ENCODE data around the gene COMMD4.
"Not testable (repeated sequence)": the region's sequence is repeated elsewhere in the genome, so short reads cannot be mapped to it uniquely, and the experiment has no call there.

The COMMD4 gene

DNA sequence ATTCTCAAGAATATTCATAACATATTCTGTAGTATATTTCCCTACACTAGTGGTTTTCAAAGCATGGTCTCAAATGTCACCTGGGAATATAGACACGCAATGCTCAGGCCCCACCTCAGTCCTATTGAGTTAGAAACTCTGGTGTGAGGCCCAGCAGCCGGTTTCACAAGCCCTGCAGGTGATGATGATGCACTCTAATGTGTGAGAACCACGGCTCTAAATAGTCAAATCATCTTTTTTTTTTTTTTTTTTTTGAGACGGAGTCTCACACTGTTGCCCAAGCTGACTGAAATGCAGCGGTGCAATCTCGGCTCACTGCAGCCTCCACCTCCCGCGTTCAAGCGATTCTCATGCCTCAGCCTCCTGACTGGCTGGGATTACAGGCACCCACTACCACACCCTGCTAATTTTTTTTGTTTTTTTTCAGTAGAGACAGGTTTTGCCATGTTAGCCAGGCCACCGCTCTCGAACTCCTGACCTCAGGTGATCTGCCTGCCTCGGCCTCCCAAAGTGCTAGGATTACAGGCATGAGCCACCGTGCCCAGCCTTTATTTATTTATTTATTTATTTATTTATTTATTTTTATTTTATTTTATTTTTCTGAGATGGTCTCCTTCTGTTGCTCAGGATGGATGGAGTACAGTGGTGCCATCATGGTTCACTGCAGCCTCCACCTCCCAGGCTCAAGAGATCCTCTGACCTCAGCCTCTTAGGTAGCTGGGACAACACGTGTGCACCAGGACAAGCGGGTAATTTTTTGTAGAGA lies 2.0 kb upstream of the COMMD4 start:
- not testable (repeated sequence) for DNase-seq

- no peak for DNase-seq
These were observed 554 bp upstream of the COMMD4 start for GRCh38 chr15:75335313-75335704.

- no peak for DNase-seq
These were observed 2.9 kb downstream of the COMMD4 start for GRCh38 chr15:75338661-75339240.

- DNase-seq: no peak
These were observed 3.8 kb downstream of the COMMD4 start for GRCh38 chr15:75339531-75340240.

DNA sequence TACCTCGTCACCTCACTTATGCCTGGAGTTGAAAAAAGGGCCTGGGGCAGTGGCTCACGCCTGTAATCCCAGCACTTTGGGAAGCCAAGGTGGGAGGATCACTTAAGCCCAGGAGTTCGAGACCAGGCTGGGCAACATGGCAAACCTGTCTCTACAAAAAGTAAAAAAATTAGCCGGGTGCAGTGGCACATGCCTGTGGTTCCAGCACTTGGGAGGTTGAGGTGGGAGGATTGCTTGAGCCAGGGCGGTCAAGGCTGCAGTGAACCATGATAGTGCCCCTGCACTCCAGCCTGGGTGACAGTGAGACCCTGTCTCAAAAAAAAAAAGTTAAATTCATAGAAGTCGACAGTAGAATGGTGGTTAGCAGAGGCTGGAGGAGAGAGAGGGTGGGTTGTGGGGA lies 6.4 kb downstream of the COMMD4 start:
- DNase-seq: no peak

- not testable (repeated sequence) for DNase-seq
These were observed 8.1 kb downstream of the COMMD4 start for GRCh38 chr15:75343953-75344352.

GRCh38 chr15:75346796-75347221 lies 10.9 kb downstream of the COMMD4 start, which contains the start of gene NEIL1:
TSS of gene NEIL1 (plus strand) at chr15:75347039. CDS start at chr15:75348906, 1,867 bp downstream.
- DNase-seq: no peak

DNA sequence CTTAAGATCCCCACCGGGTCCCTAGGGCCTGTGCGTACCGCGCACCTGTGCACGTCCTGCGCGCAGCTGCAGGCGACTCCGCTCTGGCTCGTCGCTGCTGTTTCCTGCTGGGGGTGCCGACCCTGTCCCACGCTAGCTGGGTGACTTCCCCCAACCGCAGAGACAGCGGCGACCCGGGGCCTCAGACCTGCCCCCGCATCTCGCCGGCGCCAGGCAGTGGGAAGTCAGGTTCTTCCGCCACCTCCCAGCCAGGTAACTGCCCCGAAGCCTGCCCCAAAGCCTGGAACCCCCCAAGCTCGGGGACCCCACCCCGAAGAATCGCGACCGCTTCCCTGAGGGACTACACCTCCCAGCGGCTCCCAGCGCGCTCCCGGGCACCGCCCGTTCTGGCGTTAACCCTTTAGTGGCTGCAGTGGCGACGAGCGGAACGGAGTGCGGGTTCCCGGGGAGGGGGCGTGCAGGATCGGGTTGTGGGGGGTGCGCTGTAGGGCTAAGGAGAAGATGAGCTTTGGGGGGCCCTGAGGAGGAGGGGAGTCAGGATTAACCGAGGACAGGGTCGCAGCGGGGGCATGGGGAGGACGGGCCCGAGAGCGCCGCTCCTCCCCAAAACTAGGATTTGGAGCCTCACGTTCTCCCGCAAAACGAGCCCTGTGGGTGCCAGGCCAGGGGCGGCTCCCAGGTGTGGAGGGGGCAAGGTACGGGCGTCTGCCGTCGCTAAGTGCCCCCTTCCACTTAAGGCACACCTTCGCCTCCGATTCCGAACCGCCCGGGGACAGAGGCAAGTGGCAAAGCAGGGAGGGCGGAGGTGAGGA lies 11.6 kb downstream of the COMMD4 start:
- DNase-seq: no peak

- DNase-seq: no peak
These were observed 12.2 kb downstream of the COMMD4 start for GRCh38 chr15:75348034-75348561.

- no peak for DNase-seq
These were observed 12.9 kb downstream of the COMMD4 start for GRCh38 chr15:75348562-75349350.

DNA sequence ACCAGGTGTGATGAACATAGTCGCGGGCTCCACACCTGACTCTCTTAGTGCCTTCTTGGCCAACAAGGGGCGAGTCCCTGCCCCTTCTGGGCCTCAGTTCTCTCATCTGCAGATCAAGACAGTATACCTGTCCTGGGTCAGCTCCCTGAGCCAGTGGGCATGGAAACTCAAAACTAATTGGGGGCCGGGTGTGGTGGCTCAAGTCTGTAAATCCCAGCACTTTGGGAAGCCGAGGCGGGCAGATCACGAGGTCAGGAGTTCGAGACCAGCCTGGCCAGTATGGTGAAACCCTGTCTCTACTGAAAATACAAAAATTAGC lies 13.4 kb downstream of the COMMD4 start:
- DNase-seq: not testable (repeated sequence)

DNA sequence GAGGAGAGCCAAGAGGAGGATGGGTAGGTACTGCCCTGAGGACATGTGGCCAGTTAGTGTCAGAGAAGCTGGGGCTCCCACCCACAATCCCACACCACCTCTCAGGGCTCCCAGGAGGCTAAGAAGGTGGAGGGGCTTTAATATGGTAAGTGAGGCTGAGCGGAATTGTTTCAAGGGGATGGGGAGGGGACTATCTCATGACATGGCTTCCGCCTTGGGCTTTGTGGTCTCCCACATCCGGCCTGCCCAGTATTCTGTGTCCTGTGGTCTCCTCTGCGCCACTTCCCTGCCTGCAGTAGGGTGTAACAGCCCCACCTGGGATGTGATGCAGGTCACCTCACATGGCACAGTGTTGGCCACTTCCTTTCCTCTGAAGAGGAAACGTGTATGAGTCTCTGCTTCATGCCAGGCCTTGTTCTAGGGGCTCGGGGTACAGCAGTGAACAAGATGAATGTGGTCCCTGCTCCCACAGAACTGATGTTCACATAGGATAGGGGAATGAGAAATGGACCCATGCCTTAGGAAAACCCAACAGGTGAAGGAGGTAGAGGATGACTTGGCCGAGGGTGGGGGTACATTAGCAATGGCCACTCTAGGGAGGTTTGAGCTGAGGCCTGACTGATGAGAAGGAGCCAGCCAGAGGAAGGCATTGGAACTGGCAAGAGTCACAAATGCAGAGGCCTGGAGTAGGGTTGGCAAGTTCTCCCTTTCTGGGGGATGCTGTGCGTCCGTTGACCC lies 14.2 kb downstream of the COMMD4 start:
- DNase-seq: peak; percentile 91

GRCh38 chr15:75350601-75351361 lies 14.9 kb downstream of the COMMD4 start:
- DNase-seq: peak; percentile 7

DNA sequence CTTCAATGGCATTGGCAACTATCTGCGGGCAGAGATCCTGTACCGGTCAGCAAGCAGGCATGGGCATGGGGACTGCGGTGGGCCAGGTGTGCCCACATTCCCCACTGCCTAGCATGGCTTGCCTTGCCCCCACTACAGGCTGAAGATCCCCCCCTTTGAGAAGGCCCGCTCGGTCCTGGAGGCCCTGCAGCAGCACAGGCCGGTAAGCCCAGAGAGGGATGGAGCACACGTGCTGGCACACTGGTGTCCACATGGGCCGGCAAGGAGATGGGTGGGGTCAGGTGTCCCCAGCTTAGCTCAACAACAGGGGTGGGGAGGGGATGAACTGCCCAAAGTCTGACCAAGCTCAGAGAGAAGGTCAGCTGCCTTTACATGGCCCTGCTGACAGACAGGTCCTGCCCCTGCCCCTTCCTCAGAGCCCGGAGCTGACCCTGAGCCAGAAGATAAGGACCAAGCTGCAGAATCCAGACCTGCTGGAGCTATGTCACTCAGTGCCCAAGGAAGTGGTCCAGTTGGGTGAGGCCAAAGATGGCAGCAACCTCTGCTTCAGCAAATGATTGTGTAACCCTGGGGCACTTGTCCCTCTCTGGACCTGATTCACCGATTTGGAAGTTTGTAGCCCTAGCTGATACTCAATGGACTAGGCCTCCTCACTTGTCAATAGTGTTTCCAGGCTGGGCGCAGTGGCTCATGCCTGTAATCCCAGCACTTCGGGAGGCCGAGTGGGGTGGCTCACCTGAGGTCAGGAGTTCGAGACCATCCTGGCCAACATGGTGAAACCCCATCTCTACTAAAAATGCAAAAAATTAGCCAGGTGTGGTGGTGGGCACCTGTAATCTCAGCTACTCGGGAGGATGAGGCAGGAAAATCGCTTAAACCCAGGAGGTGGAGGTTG lies 16.6 kb downstream of the COMMD4 start:
- DNase-seq: no peak

DNA sequence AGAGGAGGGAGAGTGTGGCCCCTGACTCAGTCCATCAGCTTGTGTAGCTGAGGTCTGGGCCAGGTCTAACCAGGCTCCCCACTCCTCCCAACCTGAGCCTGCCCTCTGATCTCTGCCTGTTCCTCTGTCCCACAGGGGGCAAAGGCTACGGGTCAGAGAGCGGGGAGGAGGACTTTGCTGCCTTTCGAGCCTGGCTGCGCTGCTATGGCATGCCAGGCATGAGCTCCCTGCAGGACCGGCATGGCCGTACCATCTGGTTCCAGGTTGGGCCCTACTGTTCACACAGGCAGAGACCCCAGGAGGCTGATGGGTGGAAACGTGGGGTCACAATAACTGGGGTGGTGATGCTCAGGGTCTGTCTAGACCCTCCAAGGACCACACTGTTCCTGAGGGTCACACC lies 17.7 kb downstream of the COMMD4 start:
- DNase-seq: no peak

GRCh38 chr15:75354454-75354853 lies 18.6 kb downstream of the COMMD4 start:
- DNase-seq: no peak

DNA sequence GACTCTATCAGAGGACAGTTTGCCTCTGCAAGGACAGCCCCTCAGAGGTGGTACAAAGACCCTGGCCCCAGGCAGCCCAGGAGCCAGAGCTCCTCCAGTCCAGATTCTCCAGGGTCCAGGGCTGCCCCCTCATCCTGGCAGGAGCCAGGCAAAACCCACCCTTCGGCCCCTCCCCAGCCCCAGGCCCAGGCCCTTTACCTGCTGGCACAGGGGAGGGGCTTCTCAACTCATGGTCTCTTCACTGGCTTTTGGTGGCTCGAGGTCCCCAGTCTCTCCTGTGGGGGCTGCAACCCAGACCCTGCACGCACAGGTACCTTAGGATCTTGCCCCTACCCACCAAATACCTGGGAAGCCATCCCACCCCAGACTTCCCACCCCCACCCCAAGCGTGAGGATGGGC lies 19.5 kb downstream of the COMMD4 start:
- DNase-seq: no peak

DNA sequence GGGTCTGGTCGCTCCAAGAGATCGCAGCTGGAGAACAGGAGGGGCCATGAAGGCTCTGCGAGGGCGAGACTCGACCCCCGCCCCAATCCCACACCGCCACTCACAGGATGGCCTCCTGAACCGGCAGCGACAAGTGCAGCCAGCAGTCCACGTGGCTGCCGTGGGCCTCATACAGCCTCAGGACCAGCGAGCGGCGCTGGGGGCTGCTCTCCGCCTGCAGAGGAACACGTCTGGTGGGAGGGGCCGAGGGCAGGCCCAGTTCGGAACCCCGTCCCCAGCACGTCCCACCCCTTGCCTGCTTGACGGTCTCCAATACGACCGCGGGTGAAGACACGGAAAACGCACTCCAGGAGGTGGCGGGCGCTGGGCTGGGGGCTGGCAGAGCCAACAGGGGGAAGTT lies 20.1 kb downstream of the COMMD4 start:
- DNase-seq: no peak

GRCh38 chr15:75356517-75356916 lies 20.7 kb downstream of the COMMD4 start:
- DNase-seq: no peak
